NCI-H2196 treated with DMSO at 0.1 percent for 48 hours (cell line): ENCODE measurements around the gene BICD1.

ENCODE experiments used
- DNase-seq: peaks from one replicate; lab custom pipeline; 2025; ENCODE audit not compliant: unreplicated experiment; lab: John Stamatoyannopoulos, UW

BICD1 gene

DNA sequence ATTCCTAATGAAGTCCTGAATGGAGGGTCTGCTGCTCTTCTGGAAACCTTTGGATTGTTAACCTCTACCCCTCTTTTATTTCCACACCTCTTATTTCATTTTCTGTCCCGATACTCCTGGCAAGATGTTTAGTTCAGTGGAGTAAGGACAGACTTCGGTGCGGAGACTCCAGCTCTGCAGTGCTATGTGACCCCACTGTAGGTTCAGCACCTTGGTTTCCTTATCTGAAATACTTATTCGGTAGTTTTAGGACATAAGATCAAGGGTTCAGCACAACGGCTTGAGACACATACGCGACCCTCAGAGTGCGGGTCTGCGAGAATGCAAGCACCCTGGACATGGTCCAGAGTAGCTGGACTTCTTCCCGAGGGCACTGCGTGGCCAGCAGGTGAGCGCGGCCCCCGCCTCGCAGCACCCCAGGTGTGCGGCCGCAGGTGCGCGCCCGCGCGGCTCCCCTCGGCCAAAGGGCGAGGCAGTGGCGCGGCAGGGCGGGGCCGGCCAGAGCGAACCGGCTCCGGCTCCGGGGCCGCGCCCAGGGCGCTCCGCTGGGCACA is 292.2 kb downstream of the BICD1 start:
- DNase-seq = no peak

DNA sequence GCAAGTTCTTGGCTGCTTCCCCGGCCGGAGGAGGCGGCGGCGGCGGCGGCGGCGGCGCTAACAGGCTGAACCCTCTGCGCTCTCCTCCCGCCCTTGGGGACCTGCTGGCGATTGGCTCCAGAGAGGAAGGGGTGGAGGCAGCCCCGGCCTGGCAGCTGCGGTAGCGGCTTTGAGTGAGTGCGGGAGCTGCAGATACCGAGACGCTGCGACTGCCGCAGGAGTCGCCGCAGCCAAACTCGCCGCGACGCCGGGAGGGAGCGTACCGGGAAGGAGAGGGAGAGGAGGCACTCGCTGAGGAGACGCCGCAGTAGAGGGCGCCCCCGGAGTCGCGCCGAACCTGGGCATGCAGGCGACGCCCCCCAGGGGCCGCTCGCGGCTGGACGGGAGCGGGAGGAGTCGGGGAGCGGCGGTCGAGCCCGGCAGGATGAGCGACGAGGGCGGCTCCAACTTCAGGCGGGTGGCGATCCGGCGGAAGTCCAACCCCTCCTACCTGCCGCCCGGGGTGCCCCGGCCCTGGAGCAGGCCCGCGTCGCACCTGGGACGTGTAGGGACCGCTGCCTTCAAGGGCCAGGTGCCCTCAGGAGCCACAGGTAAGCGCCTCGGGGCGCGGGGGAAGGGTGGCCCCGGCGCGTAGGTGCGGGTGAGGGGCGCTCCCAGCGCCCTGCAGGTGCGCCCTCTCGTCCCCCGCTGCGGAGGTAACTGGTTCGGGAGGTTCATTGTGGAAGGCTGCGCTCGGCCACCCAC is 292.9 kb downstream of the BICD1 start, which contains the start of gene FGD4:
Gene FGD4 (plus strand): TSS at position 189 of the 744 bp plus-strand sequence.
- peak; percentile 87 for DNase-seq

DNA sequence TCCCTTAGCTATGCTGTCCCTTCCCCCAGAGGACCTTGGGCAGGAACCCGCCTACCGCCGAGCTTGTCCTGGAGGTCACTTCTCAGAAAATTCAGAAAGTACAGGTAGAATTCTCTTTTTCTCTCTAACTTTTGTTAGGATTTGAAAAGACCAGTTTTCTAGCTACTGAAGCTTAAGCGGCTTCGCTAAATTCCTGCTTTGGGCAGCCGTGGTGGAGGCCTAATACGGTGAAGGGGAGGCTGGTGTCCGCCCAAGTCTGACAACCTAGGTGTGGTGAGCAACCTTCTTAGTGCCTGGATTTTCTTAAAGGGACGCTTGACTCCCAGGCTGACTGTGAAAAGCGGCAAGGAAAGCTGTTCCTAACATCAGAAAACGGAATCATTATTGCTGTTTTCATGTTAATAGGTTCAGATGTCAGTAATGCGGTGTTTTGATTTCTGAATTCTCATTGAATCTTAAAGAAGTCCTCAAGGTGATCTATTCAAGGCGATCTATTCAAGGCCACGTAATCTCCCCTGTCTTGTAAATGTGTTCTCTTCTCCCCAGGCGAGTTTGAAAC is 293.5 kb downstream of the BICD1 start:
- no peak for DNase-seq

DNA sequence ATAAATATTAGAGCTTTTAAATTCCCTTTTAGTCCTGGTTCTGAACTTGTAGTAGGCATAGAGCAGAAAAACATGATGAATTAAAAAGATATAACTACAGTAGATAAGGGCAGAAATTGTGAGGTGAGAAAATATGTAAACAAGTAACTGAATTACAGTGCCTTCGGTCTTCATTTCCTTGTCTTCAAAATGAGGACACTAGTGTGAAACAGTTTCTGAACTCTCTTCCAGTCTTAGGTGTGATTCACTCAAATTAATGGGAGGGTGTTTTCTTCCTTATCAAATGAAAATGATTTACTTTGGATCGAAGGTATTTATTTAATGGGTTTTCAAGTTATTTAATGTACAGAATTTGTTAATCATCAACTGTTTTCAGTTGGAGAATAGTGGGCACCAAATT is 294.2 kb downstream of the BICD1 start:
- no peak for DNase-seq

DNA sequence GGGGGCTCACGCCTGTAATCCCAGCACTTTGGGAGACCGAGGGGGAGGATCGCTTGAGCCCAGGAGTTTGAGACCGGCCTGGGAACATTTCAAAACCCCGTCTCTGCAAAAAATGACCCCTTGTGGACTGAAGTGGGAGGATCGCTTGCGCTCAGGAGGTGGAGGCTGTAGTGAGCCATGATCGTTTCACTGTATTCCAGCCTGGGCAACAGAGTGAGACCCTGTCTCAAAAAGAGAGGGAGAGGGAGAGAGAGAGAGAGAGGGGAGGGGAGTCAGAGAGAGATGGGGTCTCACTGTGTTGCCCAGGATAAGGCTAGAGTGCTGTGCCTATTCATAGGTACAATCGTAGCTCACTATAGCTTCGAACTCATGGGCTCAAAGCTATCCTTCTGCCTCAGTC is 295.5 kb downstream of the BICD1 start:
- no peak for DNase-seq

DNA sequence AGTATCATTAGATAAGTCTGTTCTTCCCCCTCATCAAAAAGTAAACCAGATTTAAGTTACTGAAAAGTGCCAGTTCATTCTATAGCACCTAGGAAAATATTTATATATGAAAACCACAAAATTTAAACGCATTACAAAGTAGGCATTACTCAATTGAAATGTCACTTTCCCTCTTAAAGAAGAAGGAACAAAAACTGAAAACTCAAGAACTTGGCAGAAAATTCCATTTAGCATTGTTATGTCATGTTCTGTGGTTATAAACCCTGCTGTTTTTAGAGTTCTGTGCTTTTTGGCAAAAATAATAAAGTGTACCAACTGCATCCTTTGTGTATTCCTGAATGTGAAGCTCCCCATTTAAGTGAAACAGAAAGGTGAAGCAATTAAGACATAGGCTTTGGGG is 296.3 kb downstream of the BICD1 start:
- no peak for DNase-seq

DNA sequence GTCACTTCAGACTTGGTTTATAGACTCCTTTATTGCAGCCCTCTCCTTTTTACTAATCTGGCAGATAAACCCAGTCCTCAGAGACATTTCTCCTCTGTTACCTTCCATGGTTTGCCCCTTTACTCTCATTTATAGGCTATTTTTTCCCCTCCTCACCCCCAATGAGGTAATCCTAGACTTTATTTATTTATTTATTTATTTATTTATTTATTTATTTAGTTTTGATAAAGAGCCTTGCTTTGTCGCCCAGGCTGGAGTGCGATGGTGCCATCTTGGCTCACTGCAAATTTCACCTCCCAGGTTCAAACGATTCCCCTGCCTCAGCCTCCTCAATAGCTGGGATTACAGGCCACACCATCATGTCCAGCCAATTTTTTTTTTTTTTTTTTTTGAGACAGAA is 301.1 kb downstream of the BICD1 start:
- no peak for DNase-seq

DNA sequence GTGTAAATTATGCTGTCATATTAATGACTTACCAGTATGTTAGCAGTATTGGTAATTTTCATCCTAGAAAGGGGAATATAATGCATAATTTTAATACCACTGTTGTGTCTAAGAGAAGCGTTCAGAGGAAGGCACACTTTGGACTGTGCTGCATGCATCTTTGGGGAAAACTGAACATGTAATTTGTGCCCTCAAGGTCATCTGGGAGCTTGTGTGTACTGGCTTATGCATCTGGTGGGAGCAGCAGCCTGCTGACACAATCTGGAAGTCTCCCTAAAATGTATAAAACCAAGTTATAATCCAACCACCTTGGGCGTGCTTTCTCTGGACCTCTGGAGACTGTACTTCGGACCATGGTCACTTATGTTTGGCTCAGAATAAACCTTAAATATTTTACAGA is 306.8 kb downstream of the BICD1 start:
- no peak for DNase-seq

DNA sequence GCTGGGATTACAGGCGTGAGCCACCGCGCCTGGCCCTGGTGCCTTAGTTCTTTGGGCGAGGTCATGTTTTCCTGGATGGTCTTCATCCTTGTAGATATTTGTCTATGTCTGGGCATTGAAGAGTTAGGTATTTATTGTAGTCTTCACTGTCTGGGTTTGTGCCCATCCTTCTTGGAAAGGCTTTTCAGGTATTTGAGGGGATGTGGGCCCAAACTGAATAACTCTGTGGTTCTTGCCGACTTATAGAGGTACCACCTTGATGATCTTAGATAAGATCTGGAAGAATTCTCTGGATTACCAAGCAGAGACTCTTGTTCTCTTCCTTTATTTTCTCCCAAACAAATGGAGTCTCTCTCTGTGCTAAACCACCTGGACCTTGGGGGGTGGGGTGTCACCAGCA is 311.6 kb downstream of the BICD1 start:
- no peak for DNase-seq

DNA sequence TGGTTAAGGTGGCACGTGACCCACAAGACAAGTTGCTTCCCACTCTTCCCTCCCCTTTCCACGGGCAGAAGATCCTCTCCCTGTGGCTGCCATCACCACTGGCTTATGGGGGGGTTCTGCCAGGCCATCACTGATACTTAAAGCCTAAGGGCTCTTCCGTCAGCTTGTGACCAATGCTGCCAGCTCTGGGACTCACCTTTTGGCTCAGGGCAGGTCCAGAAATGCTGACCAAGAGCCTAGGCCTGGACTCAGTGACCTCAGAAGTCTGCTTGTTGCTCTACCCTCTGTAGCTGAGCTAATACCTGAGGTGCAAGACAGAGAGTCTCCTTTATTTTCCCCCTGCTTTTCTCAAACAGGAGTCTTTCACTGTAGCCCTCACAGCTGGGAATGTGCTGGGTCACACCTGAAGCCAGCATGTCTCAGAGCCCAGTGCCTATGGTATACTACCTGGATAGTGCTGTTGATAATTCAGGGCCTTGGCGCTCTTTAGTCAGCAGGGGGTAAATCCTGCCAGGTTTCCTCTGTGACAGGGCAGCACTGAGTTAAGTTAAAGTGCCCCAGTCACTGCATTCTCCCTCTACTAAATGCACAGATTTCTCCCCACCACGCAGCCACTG is 312.4 kb downstream of the BICD1 start:
- no peak for DNase-seq

DNA sequence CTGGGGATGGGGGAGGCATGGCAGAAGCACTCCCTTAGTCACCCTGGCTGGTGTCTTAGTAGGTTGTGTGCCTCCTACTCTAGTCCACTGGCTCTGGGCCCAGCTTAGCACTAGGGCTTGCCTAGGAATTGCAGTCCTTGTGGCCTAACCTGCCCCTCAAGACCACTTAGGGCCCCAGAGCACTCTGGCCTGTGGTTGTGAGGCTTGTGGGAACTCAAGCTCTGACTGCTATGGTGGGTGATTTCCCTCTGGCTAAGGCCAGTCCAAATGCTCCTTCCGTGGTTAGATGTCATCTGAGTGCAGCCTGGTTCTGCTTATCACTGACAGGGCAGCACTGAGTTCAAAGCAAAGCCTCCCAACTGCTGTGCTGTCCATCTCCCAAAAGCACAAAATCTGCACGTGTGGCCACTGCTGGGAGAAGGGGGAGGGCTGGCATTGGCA is 312.9 kb downstream of the BICD1 start:
- no peak for DNase-seq

DNA sequence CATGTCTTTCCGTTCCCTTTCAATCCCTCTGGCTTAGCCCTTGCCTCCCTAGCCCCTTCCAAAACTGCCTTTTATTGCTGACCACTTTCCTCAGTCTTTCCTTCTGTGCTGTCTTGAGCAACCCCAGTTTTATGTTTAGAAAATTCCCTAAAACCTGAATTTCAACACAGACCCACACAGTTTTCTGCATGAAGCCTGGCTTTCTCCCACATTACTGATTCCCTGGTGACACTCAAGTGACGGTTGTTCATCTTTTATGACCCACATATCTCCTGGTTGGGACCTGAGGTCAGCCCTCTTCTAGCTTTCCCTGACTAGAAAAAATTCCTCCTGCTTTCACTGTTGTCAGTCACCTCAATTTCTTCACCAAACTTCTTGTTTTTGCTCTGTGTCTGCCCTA is 313.7 kb downstream of the BICD1 start:
- DNase-seq = no peak

DNA sequence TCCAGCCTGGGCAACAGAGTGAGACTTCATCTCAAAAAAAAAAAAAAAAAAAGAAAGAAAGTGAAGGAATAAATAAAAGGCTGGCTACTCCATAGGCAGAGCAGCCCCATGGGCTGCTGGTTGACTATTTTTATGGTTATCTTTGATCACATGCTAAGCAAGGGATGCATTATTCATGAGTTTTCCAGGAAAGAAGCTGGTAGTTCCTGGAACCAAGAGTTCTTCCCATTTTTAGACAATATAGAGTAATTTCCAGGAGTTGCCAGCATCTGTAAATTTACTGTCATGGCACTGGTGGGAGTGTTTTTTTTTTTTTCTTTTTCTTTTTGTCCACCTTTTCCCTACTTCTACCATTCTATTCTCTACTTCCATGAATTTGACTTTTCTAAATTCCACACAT is 316.9 kb downstream of the BICD1 start:
- DNase-seq = no peak

DNA sequence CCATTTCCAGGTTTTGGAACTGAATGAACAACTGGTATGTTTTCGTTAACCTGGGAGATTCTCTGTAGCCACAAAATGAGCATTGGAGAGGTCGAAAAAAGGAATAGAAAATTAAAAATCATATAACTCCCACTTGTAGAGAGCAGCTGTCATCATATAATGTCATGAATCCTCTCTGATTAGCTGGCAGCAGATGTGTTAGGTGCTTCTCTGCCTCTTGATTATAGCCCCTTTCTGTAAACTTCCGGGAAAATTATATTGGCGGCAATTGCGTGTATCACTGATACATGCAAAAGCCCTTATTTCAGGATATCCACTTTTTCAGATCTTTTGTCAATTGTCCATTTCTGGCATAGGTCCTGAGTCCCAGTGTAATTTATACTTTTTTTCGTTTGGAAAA is 324.4 kb downstream of the BICD1 start:
- no peak for DNase-seq
